ENCODE measurements around the gene RNF223. TPM values are rescaled to one million over a fixed set of nuclear protein-coding genes. Genes with fewer than 3 reads are reported as not detected.

Gene RNF223
- total and polyA plus RNA-seq, 2 of the 8 experiments (the other 6 are each of a cell fraction or from before 2014, with no cell fraction given) = not detected

GRCh38 chr1:1038694-1039093 lies 35.4 kb downstream of the RNF223 start:
- Histone ChIP-seq H2BK15ac (ENCODE audit: low read length) (no peak overlapping the region), H3K18ac (ENCODE audit: extremely low read depth, low read length) (no peak overlapping the region), H3K27me3 (replicated peaks in 1 of 4; ENCODE audit: control insufficient read depth in 3 of 4, extremely low read depth in 1 of 4, insufficient read depth in 3 of 4, low read length in 3 of 4) (peaks cover 0 to 41% (median 30%) of the 10 kb centered on the region in 4 experiments; a peak in 5 of 7 replicates), H2BK12ac (ENCODE audit: low read depth, low read length) (no peak overlapping the region), H3K56ac (replicated peaks; ENCODE audit: insufficient read length, low read depth, low read length) (no peak overlapping the region), H2BK20ac (ENCODE audit: low read length) (no peak overlapping the region), H3K23me2 (ENCODE audit: low read depth, low read length) (peaks cover 13% of the 10 kb centered on the region; the same call in 1 of the 2 replicates), H2BK5ac (ENCODE audit: low read depth, low read length) (no peak overlapping the region), H3K27ac (ENCODE audit: low read depth, low read length) (no peak overlapping the region), H3K36me3 (ENCODE audit: control insufficient read depth in 2 of 4, insufficient read depth in 4 of 4, low read length in 3 of 4) (peaks cover 0 to 19% (median 1%) of the 10 kb centered on the region in 4 experiments; a peak in 2 of 8 replicates), H3K4ac (replicated peaks; ENCODE audit: insufficient read length, low read depth, low read length) (no peak overlapping the region), H4K20me1 (replicated peaks in 1 of 2; ENCODE audit: control insufficient read depth in 1 of 2, insufficient read depth in 2 of 2, low read length in 2 of 2) (peaks cover 53 to 68% of the 10 kb centered on the region in 2 experiments), H3K4me3 (ENCODE audit: extremely low read depth in 1 of 4, insufficient read depth in 2 of 4, low read depth in 3 of 4, low read length in 4 of 4) (no peak overlapping the region), H2AFZ (ENCODE audit: low read length) (no peak overlapping the region), H4K5ac (ENCODE audit: insufficient read length, low read depth, low read length) (no peak overlapping the region), H3K14ac (ENCODE audit: insufficient read length) (no peak overlapping the region), H2BK120ac (replicated peaks; ENCODE audit: low read depth, low read length) (no peak overlapping the region), H3K79me2 (ENCODE audit: control insufficient read depth in 1 of 2, insufficient read depth in 2 of 2, low read length in 2 of 2) (no peaks in the 10 kb centered on the region), H4K8ac (ENCODE audit: extremely low read depth, insufficient read depth, low read length) (no peak overlapping the region), H3K9me3 (ENCODE audit: insufficient read depth in 2 of 2, low read depth in 1 of 2, low read length in 1 of 2) (no peaks in the 10 kb centered on the region), H3K4me2 (ENCODE audit: insufficient read depth in 1 of 2, low read depth in 2 of 2, low read length in 2 of 2) (no peak overlapping the region; a peak in 1 of 4 replicates), H2AK5ac (ENCODE audit: low read depth, low read length) (no peak overlapping the region), H3K9ac (replicated peaks in 1 of 4; ENCODE audit: extremely low read depth in 1 of 4, low read depth in 3 of 4, low read length in 3 of 4) (no peak overlapping the region), H4K91ac (replicated peaks; ENCODE audit: insufficient read length, low read length) (no peak overlapping the region), H3K4me1 (replicated peaks in 1 of 4; ENCODE audit: control insufficient read depth in 3 of 4, insufficient read depth in 4 of 4, low read length in 3 of 4) (peaks cover 0 to 17% (median 4%) of the 10 kb centered on the region in 4 experiments; a peak in 5 of 7 replicates), H3K23ac (ENCODE audit: insufficient read length) (no peak overlapping the region), H3K79me1 (ENCODE audit: low read depth, low read length) (peaks cover 5% of the 10 kb centered on the region; the same call in 1 of the 2 replicates)
- TF ChIP-seq EZH2 (IDR thresholded peaks at IDR 0.05; ENCODE audit: low read depth, low read length, severe bottlenecking) = peak; percentile 5
- no peak for TF ChIP-seq CBX5 (IDR thresholded peaks at IDR 0.05; ENCODE audit: low read depth, low read length)
- POLR2A ChIA-PET (ENCODE audit: partially characterized antibody) = interaction anchor here (0.5 to 10.9 kb wide), 12 partner anchors 7 to 230 kb away, joined by 3 to 245 read pairs (median 6); partner anchors contain the start of genes AGRN and ISG15
- WGBS, 2 experiments (ENCODE audit: extremely low coverage in 1 of 2, insufficient coverage in 1 of 2, insufficient read length in 1 of 2, insufficient replicate concordance in 2 of 2, low coverage in 1 of 2, low lambda C conversion rate in 2 of 2, missing lambda C conversion rate in 1 of 2) = 82% methylated on average over 5 of the region's 6 CpGs; no CpG with 5 or more reads in 1 of the 2 experiments
- FAIRE-seq (no peak), DNase-seq (ENCODE audit: low read depth in 1 of 2, low spot score in 2 of 2) (no peak)
- CTCF ChIA-PET (ENCODE audit: partially characterized antibody) = interaction anchor here (0.6 to 5.8 kb wide), 10 partner anchors 21 to 212 kb away, joined by 3 to 70 read pairs (median 4); partner anchors contain the start of gene ISG15

All from H1 (cell line).